Stomach (tissue), 4 donors: ENCODE results near the gene MYO16.

Experiments
- EP300 ChIP-seq: sonication (generic); formaldehyde crosslinking; IDR thresholded peaks from one replicate; pipeline ENCODE4 v1.6.1; 2017; ENCODE audit warnings: antibody characterized with exemption
- POLR2A ChIP-seq, 4 donors: fragments of 450-650 bp; IDR thresholded peaks; one replicate each; pipeline ENCODE4 v1.6.1; 2016; ENCODE audit warnings: antibody characterized with exemption in 4 of 4, control low read depth in 2 of 4, mild to moderate bottlenecking in 1 of 4, moderate library complexity in 1 of 4
- POLR2AphosphoS5 ChIP-seq, 3 donors: sonication (generic); formaldehyde crosslinking; IDR thresholded peaks; one replicate each; pipeline ENCODE4 v1.6.1; 2016; ENCODE audit warnings: antibody characterized with exemption in 3 of 3
- TF ChIP-seq, protein P1 (sequence below), 7 experiments: fragments of 450-650 bp in 4 of 7; fragments of 200-600 bp in 3 of 7; sonication (generic) in 3 of 7; IDR thresholded peaks; one replicate each; pipeline ENCODE4 v1.5.1; 2016 to 2019; ENCODE audit warnings: antibody characterized with exemption in 7 of 7, control low read depth in 2 of 7, mild to moderate bottlenecking in 1 of 7

DNA sequence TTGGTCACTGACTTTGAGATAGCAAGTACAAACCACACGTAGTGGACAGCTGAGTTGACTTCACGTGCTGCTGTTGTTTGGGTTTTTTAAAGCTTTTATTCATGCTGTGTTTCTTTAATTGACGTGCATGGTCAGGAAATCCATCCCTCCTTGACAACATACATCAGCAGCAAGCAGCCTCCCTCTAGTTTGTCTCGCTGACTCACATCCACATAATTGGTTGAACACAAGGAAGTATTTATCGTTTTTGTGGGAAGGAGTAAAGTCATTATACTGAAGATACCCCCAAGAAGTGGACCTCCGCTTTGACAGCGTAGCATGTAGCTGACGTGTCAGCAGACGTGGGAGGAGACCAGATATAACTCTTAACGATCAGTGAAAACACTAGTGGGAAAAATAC, 355.8 kb downstream of the MYO16 start:
- TF ChIP-seq, protein P1, sequence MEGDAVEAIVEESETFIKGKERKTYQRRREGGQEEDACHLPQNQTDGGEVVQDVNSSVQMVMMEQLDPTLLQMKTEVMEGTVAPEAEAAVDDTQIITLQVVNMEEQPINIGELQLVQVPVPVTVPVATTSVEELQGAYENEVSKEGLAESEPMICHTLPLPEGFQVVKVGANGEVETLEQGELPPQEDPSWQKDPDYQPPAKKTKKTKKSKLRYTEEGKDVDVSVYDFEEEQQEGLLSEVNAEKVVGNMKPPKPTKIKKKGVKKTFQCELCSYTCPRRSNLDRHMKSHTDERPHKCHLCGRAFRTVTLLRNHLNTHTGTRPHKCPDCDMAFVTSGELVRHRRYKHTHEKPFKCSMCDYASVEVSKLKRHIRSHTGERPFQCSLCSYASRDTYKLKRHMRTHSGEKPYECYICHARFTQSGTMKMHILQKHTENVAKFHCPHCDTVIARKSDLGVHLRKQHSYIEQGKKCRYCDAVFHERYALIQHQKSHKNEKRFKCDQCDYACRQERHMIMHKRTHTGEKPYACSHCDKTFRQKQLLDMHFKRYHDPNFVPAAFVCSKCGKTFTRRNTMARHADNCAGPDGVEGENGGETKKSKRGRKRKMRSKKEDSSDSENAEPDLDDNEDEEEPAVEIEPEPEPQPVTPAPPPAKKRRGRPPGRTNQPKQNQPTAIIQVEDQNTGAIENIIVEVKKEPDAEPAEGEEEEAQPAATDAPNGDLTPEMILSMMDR (IDR thresholded peaks at IDR 0.05) = no peak
- TF ChIP-seq POLR2AphosphoS5 (IDR thresholded peaks at IDR 0.05) = no peak
- TF ChIP-seq POLR2A (IDR thresholded peaks at IDR 0.05) = no peak
- TF ChIP-seq EP300 = no peak
